Activated T-cell treated with anti-CD3 and anti-CD28 coated beads for 48 hours (primary cell): ENCODE data around the gene ACBD3.
A peak's percentile ranks its signal among the peaks of the same experiment; 100 is the strongest.
"Not testable (repeated sequence)": the region's sequence is repeated elsewhere in the genome, so short reads cannot be mapped to it uniquely, and the experiment has no call there.

ENCODE experiments used
- DNase-seq: peaks from one replicate; pipeline ENCODE4 v3.0.0-alpha.2; 2020; ENCODE audit warnings: low read depth

The ACBD3 gene

GRCh38 chr1:226186124-226187018 lies at the start of gene ACBD3:
Gene ACBD3, minus strand, starts transcription at chr1:226186741. Its CDS starts 66 bp downstream, at chr1:226186675.
- peak; percentile 77 for DNase-seq

GRCh38 chr1:226233806-226234205 lies 47.3 kb upstream of the ACBD3 start:
- no peak for DNase-seq

- DNase-seq: no peak
Measured at GRCh38 chr1:226233293-226233692, 46.8 kb upstream of the ACBD3 start.

GRCh38 chr1:226226601-226227000 lies 40.1 kb upstream of the ACBD3 start:
- DNase-seq: no peak

GRCh38 chr1:226223786-226224244 lies 37.3 kb upstream of the ACBD3 start:
- peak; percentile 8 for DNase-seq

- DNase-seq: no peak
Measured at GRCh38 chr1:226223157-226223785, 36.7 kb upstream of the ACBD3 start, which contains the start of gene MIXL1. Gene MIXL1, plus strand, starts transcription at chr1:226223664. Its CDS starts 18 bp downstream, at chr1:226223682.

GRCh38 chr1:226222686-226223085 lies 36.1 kb upstream of the ACBD3 start:
- no peak for DNase-seq

GRCh38 chr1:226220473-226221189 lies 34.1 kb upstream of the ACBD3 start:
- no peak for DNase-seq

- no peak for DNase-seq
Measured at GRCh38 chr1:226217273-226217672, 30.7 kb upstream of the ACBD3 start.

DNA sequence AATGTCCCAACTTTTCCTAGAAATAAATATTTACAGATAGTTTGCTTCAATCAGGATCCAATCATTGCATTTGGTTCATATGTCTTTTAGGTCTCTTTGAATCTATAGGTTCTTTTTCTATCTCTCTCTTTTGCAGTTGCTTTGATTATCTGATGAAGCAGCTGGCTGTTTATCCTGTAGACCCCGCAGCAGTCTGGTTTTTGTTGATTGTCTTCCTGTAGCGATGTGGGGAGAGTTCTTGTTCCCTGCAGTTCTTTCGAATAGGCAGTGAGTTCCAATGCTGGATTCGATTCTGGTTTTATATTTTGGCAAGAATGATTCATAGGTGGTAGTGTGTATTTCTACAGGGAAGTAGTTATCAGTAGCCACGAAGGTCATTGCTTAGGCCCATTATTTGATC lies 29.5 kb upstream of the ACBD3 start:
- no peak for DNase-seq

DNA sequence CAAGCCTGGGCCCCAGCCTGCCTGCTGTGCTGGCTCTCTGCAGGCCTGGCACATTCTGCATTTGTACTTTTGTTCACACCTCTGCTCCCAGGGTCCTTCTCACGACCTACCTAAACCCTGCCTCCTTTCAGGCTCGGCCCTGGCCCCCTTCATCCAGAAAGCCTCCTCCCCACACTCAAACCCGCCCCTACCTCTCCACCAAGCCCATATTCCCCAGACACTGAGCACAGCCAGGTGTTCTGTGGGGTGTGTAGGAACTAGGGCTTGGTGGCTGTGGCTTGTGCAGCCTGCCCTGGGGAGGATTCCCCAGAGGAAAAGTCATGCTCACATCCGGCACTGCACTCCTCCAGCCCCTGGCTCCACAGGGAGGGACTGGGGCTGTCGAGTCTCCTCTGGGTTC lies 28.7 kb upstream of the ACBD3 start:
- DNase-seq: no peak

GRCh38 chr1:226212545-226212944 lies 26.0 kb upstream of the ACBD3 start:
- DNase-seq: no peak

DNA sequence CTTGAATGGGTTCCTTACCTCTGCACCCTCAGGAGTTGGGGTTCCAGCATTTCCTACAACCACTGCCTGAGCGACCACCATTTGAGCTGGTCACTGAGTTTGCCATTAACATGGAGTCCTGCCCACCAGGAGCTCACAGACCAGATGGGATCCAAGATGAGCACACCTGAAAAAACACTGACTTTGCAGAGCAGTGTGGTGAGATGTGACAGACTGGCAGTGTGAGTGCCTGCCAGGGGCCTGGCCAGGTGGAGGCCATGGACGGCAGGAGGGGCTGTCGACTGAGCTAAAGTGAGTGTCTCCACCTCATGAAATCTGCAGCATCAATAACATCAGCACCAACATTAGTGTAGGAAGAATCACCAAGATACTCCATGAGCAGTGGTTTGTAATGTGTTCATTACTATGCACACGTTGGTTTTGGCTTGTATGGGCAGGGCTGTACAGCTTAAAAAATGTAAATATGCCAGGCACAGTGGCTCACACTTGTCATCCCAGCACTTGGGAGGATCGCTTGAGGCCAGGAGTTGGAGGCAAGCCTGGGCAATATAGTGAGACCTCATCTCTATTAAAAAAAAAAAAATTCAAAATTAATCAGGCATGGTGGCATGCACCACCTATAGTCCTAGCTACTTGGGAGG lies 24.8 kb upstream of the ACBD3 start:
- no peak for DNase-seq

DNA sequence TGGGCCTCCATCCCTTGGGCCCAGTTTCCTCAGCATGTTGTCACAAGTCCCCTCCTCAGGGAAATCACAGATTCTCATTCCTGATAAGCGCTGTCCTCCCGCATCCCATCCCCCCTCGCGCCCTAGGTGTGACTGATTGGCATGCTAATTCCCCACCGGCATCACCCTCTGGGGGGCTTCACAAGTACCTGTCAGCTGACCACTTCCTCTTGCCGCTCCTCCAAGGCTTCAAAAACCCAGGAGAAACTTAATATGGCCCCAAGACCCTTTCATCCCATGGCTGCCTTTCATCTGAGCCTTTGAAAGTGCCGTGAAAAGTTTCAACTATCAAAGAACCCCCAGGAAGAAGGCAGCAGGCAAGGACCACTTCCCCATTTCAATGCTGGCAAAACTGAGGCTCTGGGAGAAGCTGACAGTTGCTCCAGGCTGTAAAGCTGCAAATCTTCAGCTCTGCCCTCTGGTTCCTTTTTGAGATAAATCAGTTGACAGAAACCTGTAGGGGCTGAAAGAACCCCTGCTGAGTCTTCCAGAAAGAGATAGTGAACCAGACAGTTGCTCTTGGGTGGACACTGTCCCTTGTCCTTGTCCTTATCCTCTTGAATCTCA lies 24.1 kb upstream of the ACBD3 start:
- no peak for DNase-seq

- DNase-seq: no peak
Measured at GRCh38 chr1:226209307-226210059, 22.9 kb upstream of the ACBD3 start.

DNA sequence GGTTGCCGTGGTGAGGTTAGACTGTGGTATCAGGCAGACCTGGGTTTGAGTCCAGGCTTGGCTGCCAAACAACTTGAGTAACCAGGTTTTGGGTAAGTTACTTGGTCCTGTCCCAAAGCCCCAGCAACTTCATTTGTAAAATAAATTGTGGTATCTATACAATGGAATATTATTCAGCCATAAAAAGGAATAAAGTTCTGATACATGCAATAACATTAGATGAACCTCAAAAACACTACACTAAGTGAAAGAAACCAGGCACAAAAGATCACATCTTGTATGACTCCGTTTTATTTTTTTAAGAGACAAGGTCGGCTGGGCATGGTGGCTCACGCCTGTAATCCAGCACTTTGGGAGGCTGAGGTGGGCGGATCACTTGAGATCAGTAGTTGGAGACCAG lies 20.5 kb upstream of the ACBD3 start:
- no peak for DNase-seq

- no peak for DNase-seq
Measured at GRCh38 chr1:226204198-226204597, 17.7 kb upstream of the ACBD3 start.

- no peak for DNase-seq
Measured at GRCh38 chr1:226203655-226204054, 17.1 kb upstream of the ACBD3 start.

DNA sequence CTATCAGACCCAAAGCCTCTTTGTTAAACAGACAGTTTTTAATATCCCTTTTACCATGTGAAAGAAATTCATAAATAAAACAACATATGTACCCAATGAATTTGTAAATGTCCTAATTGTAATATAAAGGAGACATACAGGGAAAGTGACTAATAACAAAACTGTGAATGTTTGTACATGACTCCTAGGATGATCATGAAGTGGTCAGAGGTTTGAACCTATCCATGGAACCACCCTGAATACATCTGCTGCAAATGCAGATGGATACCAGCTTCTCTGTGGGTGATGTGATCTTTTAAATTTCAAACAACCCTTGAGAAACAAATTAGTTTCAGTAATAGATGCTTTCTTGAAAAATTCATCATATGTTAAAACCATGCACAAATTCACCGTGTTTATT lies 16.7 kb upstream of the ACBD3 start:
- DNase-seq: no peak

- DNase-seq: not testable (repeated sequence)
Measured at GRCh38 chr1:226202666-226203065, 16.1 kb upstream of the ACBD3 start.

GRCh38 chr1:226202246-226202645 lies 15.7 kb upstream of the ACBD3 start:
- DNase-seq: no peak
